OCI-LY1 (cell line): Measurements from ENCODE around the gene NEU1.

ENCODE experiments used
- H2AFZ ChIP-seq: fragments of 200-600 bp; sonication (generic), shearing (Covaris generic); 2 replicates; pipeline ENCODE4 v1.6.0; 2014; ENCODE audit warnings: antibody characterized with exemption, mild to moderate bottlenecking, low read length
- H3F3A ChIP-seq: fragments of 200-600 bp; sonication (generic), shearing (Covaris generic); 2 replicates; pipeline ENCODE4 v1.6.0; 2014; ENCODE audit warnings: mild to moderate bottlenecking, antibody characterized with exemption, low read length, moderate library complexity; ENCODE audit not compliant: insufficient read depth
- H3K27ac ChIP-seq: fragments of 200-600 bp; sonication (generic); 2 replicates; pipeline ENCODE4 v1.5.1; 2014; ENCODE audit warnings: low read length, mixed run types, mild to moderate bottlenecking, low read depth; ENCODE audit not compliant: poor library complexity, severe bottlenecking
- H3K27me3 ChIP-seq: fragments of 200-600 bp; sonication (generic); 2 replicates; pipeline ENCODE4 v1.6.0; 2014; ENCODE audit warnings: antibody characterized with exemption, mild to moderate bottlenecking, low read length, moderate library complexity; ENCODE audit not compliant: insufficient read depth
- H3K36me3 ChIP-seq: fragments of 200-600 bp; sonication (generic); 2 replicates; pipeline ENCODE4 v1.6.1; 2014; ENCODE audit warnings: mild to moderate bottlenecking, antibody characterized with exemption, low read length, moderate library complexity, mixed read lengths; ENCODE audit not compliant: insufficient read depth
- H3K4me1 ChIP-seq: fragments of 200-600 bp; sonication (generic); 2 replicates; pipeline ENCODE4 v1.5.1; 2014; ENCODE audit warnings: mild to moderate bottlenecking, low read length, moderate library complexity; ENCODE audit not compliant: insufficient read depth, severe bottlenecking
- H3K4me2 ChIP-seq: fragments of 200-600 bp; sonication (generic), shearing (Covaris generic); 2 replicates; pipeline ENCODE4 v1.6.1; 2014; ENCODE audit warnings: low read length
- H3K4me3 ChIP-seq: fragments of 200-600 bp; sonication (generic); 2 replicates; pipeline ENCODE4 v1.5.1; 2014; ENCODE audit warnings: low read length, low read depth, mild to moderate bottlenecking, mixed read lengths; ENCODE audit not compliant: poor library complexity, severe bottlenecking
- H3K79me2 ChIP-seq: fragments of 200-600 bp; shearing (Covaris generic); 2 replicates; pipeline ENCODE4 v1.6.1; 2016; ENCODE audit warnings: mixed run types, low read length, mixed read lengths; ENCODE audit not compliant: insufficient read depth
- H3K9ac ChIP-seq: fragments of 200-600 bp; sonication (generic), shearing (Covaris generic); 2 replicates; pipeline ENCODE4 v1.6.1; 2014; ENCODE audit warnings: mild to moderate bottlenecking, low read length, mixed read lengths
- H3K9me2 ChIP-seq: fragments of 200-600 bp; sonication (generic), shearing (Covaris generic); 2 replicates; pipeline ENCODE4 v1.6.1; 2014; ENCODE audit warnings: low read depth, mild to moderate bottlenecking, low read length, mixed read lengths
- H3K9me3 ChIP-seq: fragments of 200-600 bp; shearing (Covaris generic); 2 replicates; pipeline ENCODE4 v1.6.1; 2014; ENCODE audit warnings: low read length, mixed read lengths
- H4K20me1 ChIP-seq: fragments of 200-600 bp; sonication (generic), shearing (Covaris generic); 2 replicates; pipeline ENCODE4 v1.6.0; 2016; ENCODE audit warnings: mild to moderate bottlenecking, low read length; ENCODE audit not compliant: insufficient read depth
- CTCF ChIP-seq: fragments of 200-600 bp; sonication (generic), shearing (Covaris generic); IDR thresholded peaks from 2 replicates; pipeline ENCODE4 v1.5.1; 2017; ENCODE audit warnings: mild to moderate bottlenecking, antibody characterized with exemption, low read length, moderate library complexity, mixed read lengths
- EZH2 ChIP-seq: fragments of 200-600 bp; sonication (generic), shearing (Covaris generic); IDR thresholded peaks from 2 replicates; pipeline ENCODE4 v1.8.0; 2017; ENCODE audit warnings: borderline replicate concordance, mixed run types, mild to moderate bottlenecking, antibody characterized with exemption, low read length, moderate library complexity, mixed read lengths

NEU1 gene

GRCh38 chr6:31897612-31898382, 35.2 kb upstream of the NEU1 start, which contains the start of gene EHMT2:
EHMT2 (minus strand) TSS chr6:31897698; CDS start chr6:31897677, 21 bp downstream.
- Histone ChIP-seq H3F3A (no peaks in the 10 kb centered on the region), H3K4me1 (peaks cover 46% of the 10 kb centered on the region)

GRCh38 chr6:31896856-31897611, 34.4 kb upstream of the NEU1 start:
- H3K27ac ChIP-seq = peak overlapping the region; percentile 64
- no peak overlapping the region for H2AFZ ChIP-seq
- H3K4me1 ChIP-seq = peaks cover 41% of the 10 kb centered on the region

More at GRCh38 chr6:31897612-31898382, 35.2 kb upstream of the NEU1 start, which contains the start of gene EHMT2:
- Histone ChIP-seq H3K36me3 (peaks cover 23% of the 10 kb centered on the region; the same call in 1 of the 2 replicates), H2AFZ (no peak within 1 kb of the TSS), H4K20me1 (no peaks in the 10 kb centered on the region), H3K9me3 (no peaks in the 10 kb centered on the region), H3K9ac (peak within 1 kb of the TSS; percentile 86), H3K27me3 (no peaks in the 10 kb centered on the region), H3K4me2 (peak within 1 kb of the TSS; percentile 91), H3K4me3 (peak within 1 kb of the TSS; percentile 69), H3K79me2 (no peaks in the 10 kb centered on the region), H3K27ac (peak within 1 kb of the TSS; percentile 81), H3K9me2 (no peaks in the 10 kb centered on the region)
- TF ChIP-seq CTCF (no peak), EZH2 (no peak)

GRCh38 chr6:31896493-31896855, 33.9 kb upstream of the NEU1 start:
- peak overlapping the region; percentile 69 for H3K4me3 ChIP-seq
- TF ChIP-seq EZH2 = no peak
- TF ChIP-seq CTCF = no peak
- H3K9me3 ChIP-seq = no peaks in the 10 kb centered on the region
- H3K9me2 ChIP-seq = no peaks in the 10 kb centered on the region
- H4K20me1 ChIP-seq = no peaks in the 10 kb centered on the region
- no peak overlapping the region for H2AFZ ChIP-seq
- H3K9ac ChIP-seq = peak overlapping the region; percentile 86
- H3F3A ChIP-seq = no peaks in the 10 kb centered on the region
- peak overlapping the region; percentile 91 for H3K4me2 ChIP-seq
- H3K27ac ChIP-seq = peak overlapping the region; percentile 64
- no peaks in the 10 kb centered on the region for H3K79me2 ChIP-seq
- H3K4me1 ChIP-seq = peaks cover 41% of the 10 kb centered on the region
- H3K36me3 ChIP-seq = peaks cover 36% of the 10 kb centered on the region; the same call in 1 of the 2 replicates
- no peaks in the 10 kb centered on the region for H3K27me3 ChIP-seq

More at GRCh38 chr6:31896856-31897611, 34.4 kb upstream of the NEU1 start:
- Histone ChIP-seq H3F3A (no peaks in the 10 kb centered on the region), H3K9me2 (no peaks in the 10 kb centered on the region), H3K4me2 (peak overlapping the region; percentile 91), H3K9me3 (no peaks in the 10 kb centered on the region), H4K20me1 (no peaks in the 10 kb centered on the region), H3K4me3 (peak overlapping the region; percentile 69), H3K27me3 (no peaks in the 10 kb centered on the region), H3K9ac (peak overlapping the region; percentile 86), H3K79me2 (no peaks in the 10 kb centered on the region), H3K36me3 (peaks cover 30% of the 10 kb centered on the region; the same call in 1 of the 2 replicates)
- TF ChIP-seq EZH2 (no peak), CTCF (no peak)
